Measurements from ENCODE around the gene ANTXR1.

ANTXR1 gene

GRCh38 chr2:69013142-69013839 is at the start of gene ANTXR1:
Gene ANTXR1, plus strand, starts transcription at chr2:69013179. Its CDS starts 321 bp downstream, at chr2:69013500.
- no peak for TF ChIP-seq CTCF (IDR thresholded peaks at IDR 0.05; ENCODE audit: insufficient read depth, low read depth, low read length, missing control alignments)
- no peak for DNase-seq (ENCODE audit: low read depth)
- H3K4me3 ChIP-seq (ENCODE audit: low read depth, low read length): no peak within 1 kb of the TSS; the same call in 1 of the 2 replicates

GRCh38 chr2:68964282-68964681 is 48.7 kb upstream of the ANTXR1 start:
- no peak for TF ChIP-seq CTCF (IDR thresholded peaks at IDR 0.05; ENCODE audit: insufficient read depth, low read depth, low read length, missing control alignments)
- H3K4me3 ChIP-seq (ENCODE audit: low read depth, low read length): no peak overlapping the region
- no peak for DNase-seq (ENCODE audit: low read depth)

- TF ChIP-seq CTCF (IDR thresholded peaks at IDR 0.05; ENCODE audit: insufficient read depth, low read depth, low read length, missing control alignments): no peak
- H3K4me3 ChIP-seq (ENCODE audit: low read depth, low read length): no peak overlapping the region
- DNase-seq (ENCODE audit: low read depth): no peak
Observed at GRCh38 chr2:68968221-68968620, 44.8 kb upstream of the ANTXR1 start.

- H3K4me3 ChIP-seq (ENCODE audit: low read depth, low read length): no peak overlapping the region
- no peak for DNase-seq (ENCODE audit: low read depth)
- TF ChIP-seq CTCF (IDR thresholded peaks at IDR 0.05; ENCODE audit: insufficient read depth, low read depth, low read length, missing control alignments): no peak
Observed at GRCh38 chr2:68969736-68970490, 43.1 kb upstream of the ANTXR1 start.

- no peak for DNase-seq (ENCODE audit: low read depth)
- no peak overlapping the region for H3K4me3 ChIP-seq (ENCODE audit: low read depth, low read length)
- TF ChIP-seq CTCF (IDR thresholded peaks at IDR 0.05; ENCODE audit: insufficient read depth, low read depth, low read length, missing control alignments): no peak
Observed at GRCh38 chr2:68970566-68971265, 42.3 kb upstream of the ANTXR1 start.

GRCh38 chr2:68971591-68972231 is 41.3 kb upstream of the ANTXR1 start:
- H3K4me3 ChIP-seq (ENCODE audit: low read depth, low read length): no peak overlapping the region
- TF ChIP-seq CTCF (IDR thresholded peaks at IDR 0.05; ENCODE audit: insufficient read depth, low read depth, low read length, missing control alignments): no peak
- no peak for DNase-seq (ENCODE audit: low read depth)

Measured in GM12865 (cell line).